ENCODE results near the gene FAT1.

DNA sequence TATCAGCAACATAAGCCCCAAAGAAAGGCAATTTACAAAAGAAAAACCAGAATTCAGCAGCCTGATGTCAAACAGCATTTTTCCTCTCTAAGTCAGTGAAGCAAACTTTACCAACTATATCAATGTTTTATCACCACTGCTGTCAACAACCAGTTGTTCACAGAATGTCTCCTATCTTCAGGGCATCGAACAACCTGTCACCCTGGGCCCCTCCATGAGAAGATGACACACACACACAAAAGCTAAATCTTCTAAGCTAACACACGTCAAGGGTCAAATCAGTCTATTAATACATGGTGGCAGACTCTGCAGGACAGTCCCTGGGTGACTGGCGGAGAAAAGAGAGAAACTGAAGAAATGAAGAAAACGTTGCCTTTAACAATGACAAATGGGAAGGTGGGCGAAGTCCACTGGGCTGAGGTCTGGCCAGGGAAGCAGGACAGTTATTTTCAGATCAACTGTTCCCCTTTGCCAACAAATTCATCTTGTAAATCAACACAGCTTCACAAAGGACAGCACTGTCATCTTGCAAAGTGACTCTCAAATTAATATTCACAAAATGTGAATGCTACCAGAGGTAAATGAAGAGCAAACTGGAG lies 13.0 kb downstream of the FAT1 start:
- TF ChIP-seq, protein P1, sequence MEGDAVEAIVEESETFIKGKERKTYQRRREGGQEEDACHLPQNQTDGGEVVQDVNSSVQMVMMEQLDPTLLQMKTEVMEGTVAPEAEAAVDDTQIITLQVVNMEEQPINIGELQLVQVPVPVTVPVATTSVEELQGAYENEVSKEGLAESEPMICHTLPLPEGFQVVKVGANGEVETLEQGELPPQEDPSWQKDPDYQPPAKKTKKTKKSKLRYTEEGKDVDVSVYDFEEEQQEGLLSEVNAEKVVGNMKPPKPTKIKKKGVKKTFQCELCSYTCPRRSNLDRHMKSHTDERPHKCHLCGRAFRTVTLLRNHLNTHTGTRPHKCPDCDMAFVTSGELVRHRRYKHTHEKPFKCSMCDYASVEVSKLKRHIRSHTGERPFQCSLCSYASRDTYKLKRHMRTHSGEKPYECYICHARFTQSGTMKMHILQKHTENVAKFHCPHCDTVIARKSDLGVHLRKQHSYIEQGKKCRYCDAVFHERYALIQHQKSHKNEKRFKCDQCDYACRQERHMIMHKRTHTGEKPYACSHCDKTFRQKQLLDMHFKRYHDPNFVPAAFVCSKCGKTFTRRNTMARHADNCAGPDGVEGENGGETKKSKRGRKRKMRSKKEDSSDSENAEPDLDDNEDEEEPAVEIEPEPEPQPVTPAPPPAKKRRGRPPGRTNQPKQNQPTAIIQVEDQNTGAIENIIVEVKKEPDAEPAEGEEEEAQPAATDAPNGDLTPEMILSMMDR (IDR thresholded peaks at IDR 0.05 in 4 of 5, conservative IDR thresholded peaks at IDR 0.05 in 1 of 5), result no peak
- no peak for TF ChIP-seq POLR2A (IDR thresholded peaks at IDR 0.05)

All from gastrocnemius medialis (tissue), 4 donors.